ENCODE results near the gene RHOT1.
"Not testable (repeated sequence)": the region's sequence is repeated elsewhere in the genome, so short reads cannot be mapped to it uniquely, and the experiment has no call there.

Gene RHOT1

DNA sequence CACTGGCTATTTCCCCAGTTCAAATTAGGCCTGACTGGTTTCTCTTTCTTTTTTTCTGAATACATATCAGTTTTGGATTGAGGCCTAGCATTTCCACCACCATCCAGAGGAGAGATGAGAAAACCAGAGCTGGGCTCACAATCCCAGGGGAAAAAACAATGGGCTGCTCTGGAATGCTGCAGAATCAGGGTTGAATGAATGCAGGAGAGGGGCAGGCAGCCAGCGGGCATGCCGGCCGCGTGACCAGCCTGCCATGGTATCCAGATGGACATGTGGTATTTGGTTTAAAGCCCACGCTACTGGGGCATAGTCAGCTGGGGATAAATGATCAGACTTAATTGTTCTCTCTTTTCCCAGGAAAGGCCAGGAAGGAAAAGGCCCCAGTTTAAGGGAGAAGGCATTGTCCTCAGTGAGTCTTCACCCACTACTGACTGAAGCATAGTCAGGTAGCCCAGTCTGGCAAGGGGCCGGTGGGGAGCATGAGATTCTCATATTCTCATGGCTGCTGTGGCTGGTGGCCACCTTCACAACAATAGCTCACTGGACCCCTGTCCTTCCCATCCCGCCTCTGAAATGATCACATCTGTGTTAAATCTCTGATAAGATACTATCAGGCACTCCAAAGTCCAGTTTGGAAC, 38.7 kb upstream of the RHOT1 start:
- in situ Hi-C loops (cut with HindIII; ENCODE audit: low pct_ligation_motif_present, low sequenced_read_pairs): no loop called here
- no peak for DNase-seq
- Histone ChIP-seq H3K27me3 (replicated peaks) (no peaks in the 10 kb centered on the region), H3K27ac (peak overlapping the region; percentile 62), H3K4me3 (ENCODE audit: low read depth, low read length) (no peak overlapping the region), H3K36me3 (replicated peaks) (no peaks in the 10 kb centered on the region)
- TF ChIP-seq, protein P1, sequence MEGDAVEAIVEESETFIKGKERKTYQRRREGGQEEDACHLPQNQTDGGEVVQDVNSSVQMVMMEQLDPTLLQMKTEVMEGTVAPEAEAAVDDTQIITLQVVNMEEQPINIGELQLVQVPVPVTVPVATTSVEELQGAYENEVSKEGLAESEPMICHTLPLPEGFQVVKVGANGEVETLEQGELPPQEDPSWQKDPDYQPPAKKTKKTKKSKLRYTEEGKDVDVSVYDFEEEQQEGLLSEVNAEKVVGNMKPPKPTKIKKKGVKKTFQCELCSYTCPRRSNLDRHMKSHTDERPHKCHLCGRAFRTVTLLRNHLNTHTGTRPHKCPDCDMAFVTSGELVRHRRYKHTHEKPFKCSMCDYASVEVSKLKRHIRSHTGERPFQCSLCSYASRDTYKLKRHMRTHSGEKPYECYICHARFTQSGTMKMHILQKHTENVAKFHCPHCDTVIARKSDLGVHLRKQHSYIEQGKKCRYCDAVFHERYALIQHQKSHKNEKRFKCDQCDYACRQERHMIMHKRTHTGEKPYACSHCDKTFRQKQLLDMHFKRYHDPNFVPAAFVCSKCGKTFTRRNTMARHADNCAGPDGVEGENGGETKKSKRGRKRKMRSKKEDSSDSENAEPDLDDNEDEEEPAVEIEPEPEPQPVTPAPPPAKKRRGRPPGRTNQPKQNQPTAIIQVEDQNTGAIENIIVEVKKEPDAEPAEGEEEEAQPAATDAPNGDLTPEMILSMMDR (IDR thresholded peaks at IDR 0.05; ENCODE audit: low read depth, low read length, missing control alignments): no peak

DNA sequence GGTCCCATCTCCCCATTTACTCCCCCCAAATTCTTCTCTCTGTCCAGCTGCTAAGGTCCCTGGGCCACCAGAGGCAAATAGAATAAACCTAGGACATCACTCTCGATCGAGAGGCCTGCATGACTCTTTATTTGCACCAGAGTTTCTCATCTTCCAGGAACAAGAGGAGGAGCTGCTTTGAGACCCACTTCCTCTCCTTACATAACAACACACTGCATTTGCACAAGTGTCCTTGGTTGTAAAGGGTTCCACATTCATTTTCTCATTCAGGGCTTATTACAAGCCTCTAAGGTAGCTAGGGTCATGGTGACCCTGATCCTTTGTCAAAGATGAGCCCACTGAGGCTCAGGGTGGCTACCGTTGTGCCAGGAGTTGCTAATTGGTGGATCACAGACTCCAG, 38.1 kb upstream of the RHOT1 start:
- Histone ChIP-seq H3K27me3 (replicated peaks) (no peaks in the 10 kb centered on the region), H3K36me3 (replicated peaks) (no peaks in the 10 kb centered on the region), H3K27ac (no peak overlapping the region), H3K4me3 (ENCODE audit: low read depth, low read length) (no peak overlapping the region)
- in situ Hi-C loops (cut with HindIII; ENCODE audit: low pct_ligation_motif_present, low sequenced_read_pairs): no loop called here
- TF ChIP-seq, protein P1 (IDR thresholded peaks at IDR 0.05; ENCODE audit: low read depth, low read length, missing control alignments): no peak
- DNase-seq: no peak

DNA sequence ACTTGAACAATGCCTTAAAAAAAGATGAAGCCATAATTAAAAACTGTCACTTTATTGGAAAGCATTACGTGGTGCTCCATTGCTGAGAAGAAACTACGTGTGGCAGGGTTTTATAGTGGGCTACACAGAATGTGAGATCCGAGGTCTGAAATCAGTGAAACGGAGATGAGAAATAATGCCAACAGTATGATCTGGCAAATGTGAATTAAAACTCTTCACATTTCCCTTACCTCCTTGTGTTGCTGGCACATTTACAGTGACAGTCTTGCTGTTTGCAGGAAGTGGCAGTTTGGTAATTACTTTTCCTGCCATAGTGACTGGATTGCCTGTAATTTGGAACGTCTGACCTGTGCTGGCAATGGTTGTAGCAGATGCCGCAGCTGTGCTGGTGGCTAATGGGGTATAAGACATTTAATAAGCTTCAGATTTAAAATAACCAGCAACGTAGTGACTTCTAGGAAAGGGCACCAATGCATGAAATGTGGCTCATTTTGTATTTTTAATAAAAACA, 35.8 kb upstream of the RHOT1 start:
- H3K4me3 ChIP-seq (ENCODE audit: low read depth, low read length); in situ Hi-C loops (cut with HindIII; ENCODE audit: low pct_ligation_motif_present, low sequenced_read_pairs); H3K36me3 ChIP-seq (replicated peaks); H3K27me3 ChIP-seq (replicated peaks); H3K27ac ChIP-seq; DNase-seq: not testable (repeated sequence)

DNA sequence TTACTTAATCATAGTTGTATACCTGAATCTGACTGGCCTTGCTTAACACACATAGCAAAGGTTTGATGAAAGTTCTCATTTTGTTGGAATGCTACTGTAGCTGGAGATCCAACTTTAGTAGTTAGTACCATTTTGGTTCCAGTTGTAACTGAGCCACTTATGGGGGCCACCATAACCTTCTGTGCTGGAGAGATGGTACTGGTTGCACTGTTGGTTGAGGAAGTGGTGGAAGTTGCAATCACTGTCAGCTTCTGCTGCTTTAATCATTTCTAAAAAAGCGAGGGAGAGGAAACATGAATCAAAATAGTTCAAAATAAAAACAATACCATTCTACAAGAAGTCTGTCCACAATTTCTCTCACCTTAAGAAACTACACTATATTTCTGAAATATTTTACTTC, 35.1 kb upstream of the RHOT1 start:
- H3K27me3 ChIP-seq (replicated peaks); in situ Hi-C loops (cut with HindIII; ENCODE audit: low pct_ligation_motif_present, low sequenced_read_pairs); H3K27ac ChIP-seq; H3K4me3 ChIP-seq (ENCODE audit: low read depth, low read length); DNase-seq; H3K36me3 ChIP-seq (replicated peaks): not testable (repeated sequence)

DNA sequence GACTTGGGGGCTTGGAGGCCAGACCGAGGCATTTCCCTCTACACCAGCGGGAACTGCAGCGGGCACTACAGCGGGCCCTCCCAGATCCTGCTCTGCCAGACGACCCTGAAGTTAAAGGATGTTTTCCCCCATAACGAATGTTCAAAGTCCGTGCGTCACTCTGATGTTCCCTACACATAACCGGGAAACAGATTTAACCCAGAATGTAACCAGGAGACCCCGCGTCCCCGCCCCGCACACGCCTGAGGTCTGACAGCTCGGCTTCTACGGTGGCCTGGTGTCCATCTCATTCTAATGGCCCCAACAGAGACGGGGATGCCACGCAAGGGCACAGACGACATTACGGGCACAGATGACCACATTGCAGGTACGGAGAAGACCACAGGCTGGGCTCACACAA, 31.7 kb upstream of the RHOT1 start:
- peak; percentile 10 for DNase-seq
- H3K27ac ChIP-seq: peak overlapping the region; percentile 92
- in situ Hi-C loops (cut with HindIII; ENCODE audit: low pct_ligation_motif_present, low sequenced_read_pairs): no loop called here
- H3K27me3 ChIP-seq (replicated peaks): no peaks in the 10 kb centered on the region
- H3K4me3 ChIP-seq (ENCODE audit: low read depth, low read length): peak overlapping the region; percentile 17
- TF ChIP-seq, protein P1 (IDR thresholded peaks at IDR 0.05; ENCODE audit: low read depth, low read length, missing control alignments): no peak
- H3K36me3 ChIP-seq (replicated peaks): no peaks in the 10 kb centered on the region

DNA sequence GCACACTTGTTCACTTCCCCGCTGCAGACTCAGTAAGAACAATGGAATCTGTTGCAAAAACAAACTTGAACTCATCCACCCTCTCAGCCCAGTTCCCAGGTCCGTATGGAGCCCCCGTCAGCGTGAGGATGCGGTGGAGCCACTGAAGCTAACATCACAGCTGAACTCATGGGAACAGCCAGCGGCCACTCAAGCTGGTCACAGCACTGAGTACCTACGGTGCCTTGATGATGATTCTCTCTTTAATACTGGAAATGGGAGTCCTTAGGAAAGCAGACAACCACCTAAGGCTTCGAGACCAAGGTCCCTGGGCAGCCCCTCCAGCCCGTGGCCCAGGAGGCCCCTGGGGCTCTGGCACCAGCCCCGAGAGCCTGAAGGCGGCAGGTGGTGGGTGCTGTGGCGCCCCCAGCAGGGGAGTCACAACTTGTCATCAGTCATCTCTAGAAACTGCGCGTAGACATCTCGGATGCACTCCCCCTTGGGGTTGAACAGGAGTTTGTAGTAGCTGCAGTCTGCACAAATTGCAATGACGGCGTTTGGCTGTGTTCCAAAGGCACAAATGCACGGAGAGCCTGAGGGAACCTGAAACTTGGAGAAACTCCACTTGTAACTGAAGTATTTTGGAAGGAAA, 31.0 kb upstream of the RHOT1 start:
- Histone ChIP-seq H3K27me3 (replicated peaks) (no peaks in the 10 kb centered on the region), H3K27ac (peak overlapping the region; percentile 92), H3K36me3 (replicated peaks) (no peaks in the 10 kb centered on the region), H3K4me3 (ENCODE audit: low read depth, low read length) (peak overlapping the region; percentile 32)
- in situ Hi-C loops (cut with HindIII; ENCODE audit: low pct_ligation_motif_present, low sequenced_read_pairs): no loop called here
- DNase-seq: peak; percentile 87
- TF ChIP-seq, protein P1 (IDR thresholded peaks at IDR 0.05; ENCODE audit: low read depth, low read length, missing control alignments): peak; percentile 71

Measured in brain microvascular endothelial cell (primary cell).